Liver (tissue), 9 donors: ENCODE results near the gene P3H2. TPM values are rescaled to one million over a fixed set of nuclear protein-coding genes. Genes with fewer than 3 reads are reported as not detected.
A peak's percentile ranks its signal among the peaks of the same experiment; 100 is the strongest.

Experiments used
- DNase-seq: peaks from one replicate; pipeline ENCODE4 v3.0.0-alpha.2; 2017; ENCODE audit warnings: low spot score
- H3K27ac ChIP-seq, 2 donors: one replicate each; pipeline ENCODE4 v1.7.0; 2013; ENCODE audit warnings: inconsistent platforms in 2 of 2, low read length in 2 of 2, control low read depth in 1 of 2, low read depth in 1 of 2, mild to moderate bottlenecking in 1 of 2
- H3K27me3 ChIP-seq, 4 donors: one replicate each; pipeline versions ENCODE4 v1.6.1 to v1.7.0; 2013; ENCODE audit warnings: low read length in 3 of 4, inconsistent platforms in 1 of 4, mild to moderate bottlenecking in 1 of 4, moderate library complexity in 1 of 4; ENCODE audit not compliant: control insufficient read depth in 4 of 4, insufficient read depth in 4 of 4
- H3K36me3 ChIP-seq, 4 donors: one replicate each; pipeline versions ENCODE4 v1.6.1 to v1.7.0; 2013; ENCODE audit warnings: low read length in 3 of 4, mild to moderate bottlenecking in 3 of 4, low read depth in 1 of 4, moderate library complexity in 1 of 4; ENCODE audit not compliant: control insufficient read depth in 4 of 4, insufficient read depth in 3 of 4
- H3K4me1 ChIP-seq, 4 donors: one replicate each; pipeline versions ENCODE4 v1.6.1 to v1.7.0; 2013; ENCODE audit warnings: low read length in 3 of 4, mild to moderate bottlenecking in 3 of 4, moderate library complexity in 1 of 4; ENCODE audit not compliant: control insufficient read depth in 4 of 4, insufficient read depth in 4 of 4
- H3K4me3 ChIP-seq, 3 donors: one replicate each; pipeline versions ENCODE4 v1.6.1 to v1.7.0; 2013; ENCODE audit warnings: low read length in 3 of 3, control low read depth in 1 of 3, low read depth in 1 of 3, mild to moderate bottlenecking in 1 of 3
- H3K9ac ChIP-seq, 2 donors: one replicate each; pipeline ENCODE4 v1.7.0; 2013; ENCODE audit warnings: low read length in 2 of 2, mild to moderate bottlenecking in 2 of 2, moderate library complexity in 2 of 2, control low read depth in 1 of 2, low read depth in 1 of 2
- H3K9me3 ChIP-seq, 4 donors: one replicate each; pipeline versions ENCODE4 v1.6.1 to v1.7.0; 2013; ENCODE audit warnings: low read length in 3 of 4; ENCODE audit not compliant: control insufficient read depth in 4 of 4
- EGR1 ChIP-seq, 2 donors: IDR thresholded peaks; 2 replicates each; pipeline ENCODE4 v1.6.1; 2016 to 2018; ENCODE audit warnings: antibody characterized with exemption in 2 of 2, low read depth in 2 of 2
- FOXA1 ChIP-seq: IDR thresholded peaks from 2 replicates; pipeline ENCODE4 v1.6.1; 2016; ENCODE audit warnings: antibody characterized with exemption
- FOXA2 ChIP-seq: IDR thresholded peaks from 2 replicates; pipeline ENCODE4 v1.6.1; 2016; ENCODE audit warnings: antibody characterized with exemption
- GABPA ChIP-seq, 2 donors: IDR thresholded peaks in 1 of 2; conservative IDR thresholded peaks in 1 of 2; 2 replicates each; pipeline ENCODE4 v1.6.1; 2016; ENCODE audit warnings: antibody characterized with exemption in 2 of 2, mild to moderate bottlenecking in 1 of 2, moderate library complexity in 1 of 2
- HNF4A ChIP-seq, 2 donors: conservative IDR thresholded peaks; 2 replicates each; pipeline ENCODE4 v1.6.1; 2016; ENCODE audit warnings: antibody characterized with exemption in 2 of 2, mild to moderate bottlenecking in 2 of 2
- HNF4G ChIP-seq: IDR thresholded peaks from 2 replicates; pipeline ENCODE4 v1.6.1; 2016; ENCODE audit warnings: antibody characterized with exemption
- JUND ChIP-seq, 2 donors: IDR thresholded peaks; 2 replicates each; pipeline ENCODE4 v1.6.1; 2016; ENCODE audit warnings: antibody characterized with exemption in 2 of 2
- MAX ChIP-seq: IDR thresholded peaks from 2 replicates; pipeline ENCODE4 v1.6.1; 2016; ENCODE audit warnings: antibody characterized with exemption
- NR2F2 ChIP-seq: IDR thresholded peaks from 2 replicates; pipeline ENCODE4 v1.6.1; 2016; ENCODE audit warnings: antibody characterized with exemption
- RAD21 ChIP-seq, 2 donors: IDR thresholded peaks; 2 replicates each; pipeline ENCODE4 v1.6.1; 2016; ENCODE audit warnings: antibody characterized with exemption in 2 of 2, mild to moderate bottlenecking in 2 of 2
- RXRA ChIP-seq, 2 donors: IDR thresholded peaks; 2 replicates each; pipeline ENCODE4 v1.6.1; 2017 to 2018; ENCODE audit warnings: antibody characterized with exemption in 2 of 2, mild to moderate bottlenecking in 1 of 2
- SP1 ChIP-seq: IDR thresholded peaks from 2 replicates; pipeline ENCODE4 v1.6.1; 2018; ENCODE audit warnings: antibody characterized with exemption, mild to moderate bottlenecking
- TAF1 ChIP-seq: conservative IDR thresholded peaks from 2 replicates; pipeline ENCODE4 v1.6.1; 2016; ENCODE audit warnings: antibody characterized with exemption, mild to moderate bottlenecking
- YY1 ChIP-seq: IDR thresholded peaks from 2 replicates; pipeline ENCODE4 v1.6.1; 2016; ENCODE audit warnings: antibody characterized with exemption, mild to moderate bottlenecking
- WGBS: extraction: QIAGEN DNeasy Blood & Tissue Kit; methylation state at CpG from one replicate; pipeline ENCODE4 v1.1.7; 2013; 5-methylcytosine and 5-hydroxymethylcytosine counted together
- polyA plus RNA-seq, 2 donors: library from polyadenylated mRNA; stranded (reverse) in 1 of 2; unstranded in 1 of 2; fragments of 200-250 nt in 1 of 2; fragments of >200 nt in 1 of 2; fragmentation: Nextera tagmentation in 1 of 2; extraction: Ambion mirVana in 1 of 2; gene quantifications; one replicate each; pipeline versions ENCODE4 v1.2.1 to v1.2.3, GENCODE V29; 2013 to 2015
- total RNA-seq, 2 donors: library from RNA; depleted of rRNA; stranded (reverse); fragments of >200 nt; gene quantifications; one replicate each; pipeline ENCODE4 v1.2.3, GENCODE V29; 2014
- TF ChIP-seq, protein P1 (sequence below): fragments of 150-350 bp; IDR thresholded peaks from 2 replicates; pipeline ENCODE4 v1.5.1; 2017; ENCODE audit warnings: improper control_type of control experiment, low read depth, low read length; ENCODE audit not compliant: missing input control
- TF ChIP-seq, protein P2 (sequence below): IDR thresholded peaks from 2 replicates; pipeline ENCODE4 v1.6.1; 2016; ENCODE audit warnings: antibody characterized with exemption
- TF ChIP-seq, protein P3 (sequence below): IDR thresholded peaks from 2 replicates; pipeline ENCODE4 v1.6.1; 2016; ENCODE audit warnings: antibody characterized with exemption, mild to moderate bottlenecking
- donor health status: healthy.
- donor health status: healthy.
- donor health status: healthy.
- donor health status: healthy.
- donor health status: healthy.

The P3H2 gene
- total and polyA plus RNA-seq, 4 donors: 1.9 to 6.9 (median 4.1) TPM

- Histone ChIP-seq H3K27me3 (no peaks in the 10 kb centered on the region), H3K4me1 (peaks cover 0 to 1% (median 0%) of the 10 kb centered on the region in 4 donors), H3K9me3 (no peaks in the 10 kb centered on the region), H3K9ac (no peak overlapping the region), H3K27ac (peak overlapping the region; percentile 14 to 20), H3K4me3 (no peak overlapping the region), H3K36me3 (no peaks in the 10 kb centered on the region)
- no peak for TF ChIP-seq NR2F2
- TF ChIP-seq, protein P1, sequence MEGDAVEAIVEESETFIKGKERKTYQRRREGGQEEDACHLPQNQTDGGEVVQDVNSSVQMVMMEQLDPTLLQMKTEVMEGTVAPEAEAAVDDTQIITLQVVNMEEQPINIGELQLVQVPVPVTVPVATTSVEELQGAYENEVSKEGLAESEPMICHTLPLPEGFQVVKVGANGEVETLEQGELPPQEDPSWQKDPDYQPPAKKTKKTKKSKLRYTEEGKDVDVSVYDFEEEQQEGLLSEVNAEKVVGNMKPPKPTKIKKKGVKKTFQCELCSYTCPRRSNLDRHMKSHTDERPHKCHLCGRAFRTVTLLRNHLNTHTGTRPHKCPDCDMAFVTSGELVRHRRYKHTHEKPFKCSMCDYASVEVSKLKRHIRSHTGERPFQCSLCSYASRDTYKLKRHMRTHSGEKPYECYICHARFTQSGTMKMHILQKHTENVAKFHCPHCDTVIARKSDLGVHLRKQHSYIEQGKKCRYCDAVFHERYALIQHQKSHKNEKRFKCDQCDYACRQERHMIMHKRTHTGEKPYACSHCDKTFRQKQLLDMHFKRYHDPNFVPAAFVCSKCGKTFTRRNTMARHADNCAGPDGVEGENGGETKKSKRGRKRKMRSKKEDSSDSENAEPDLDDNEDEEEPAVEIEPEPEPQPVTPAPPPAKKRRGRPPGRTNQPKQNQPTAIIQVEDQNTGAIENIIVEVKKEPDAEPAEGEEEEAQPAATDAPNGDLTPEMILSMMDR: no peak
- no peak for TF ChIP-seq HNF4A (conservative IDR thresholded peaks at IDR 0.05)
- TF ChIP-seq, protein P2, sequence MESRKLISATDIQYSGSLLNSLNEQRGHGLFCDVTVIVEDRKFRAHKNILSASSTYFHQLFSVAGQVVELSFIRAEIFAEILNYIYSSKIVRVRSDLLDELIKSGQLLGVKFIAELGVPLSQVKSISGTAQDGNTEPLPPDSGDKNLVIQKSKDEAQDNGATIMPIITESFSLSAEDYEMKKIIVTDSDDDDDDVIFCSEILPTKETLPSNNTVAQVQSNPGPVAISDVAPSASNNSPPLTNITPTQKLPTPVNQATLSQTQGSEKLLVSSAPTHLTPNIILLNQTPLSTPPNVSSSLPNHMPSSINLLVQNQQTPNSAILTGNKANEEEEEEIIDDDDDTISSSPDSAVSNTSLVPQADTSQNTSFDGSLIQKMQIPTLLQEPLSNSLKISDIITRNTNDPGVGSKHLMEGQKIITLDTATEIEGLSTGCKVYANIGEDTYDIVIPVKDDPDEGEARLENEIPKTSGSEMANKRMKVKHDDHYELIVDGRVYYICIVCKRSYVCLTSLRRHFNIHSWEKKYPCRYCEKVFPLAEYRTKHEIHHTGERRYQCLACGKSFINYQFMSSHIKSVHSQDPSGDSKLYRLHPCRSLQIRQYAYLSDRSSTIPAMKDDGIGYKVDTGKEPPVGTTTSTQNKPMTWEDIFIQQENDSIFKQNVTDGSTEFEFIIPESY: no peak
- TF ChIP-seq RXRA (IDR thresholded peaks at IDR 0.05): no peak
- no peak for TF ChIP-seq JUND (IDR thresholded peaks at IDR 0.05)
- no peak for TF ChIP-seq GABPA (IDR thresholded peaks at IDR 0.05 in 1 of 2, conservative IDR thresholded peaks at IDR 0.05 in 1 of 2)
- no peak for TF ChIP-seq TAF1
- TF ChIP-seq, protein P3, sequence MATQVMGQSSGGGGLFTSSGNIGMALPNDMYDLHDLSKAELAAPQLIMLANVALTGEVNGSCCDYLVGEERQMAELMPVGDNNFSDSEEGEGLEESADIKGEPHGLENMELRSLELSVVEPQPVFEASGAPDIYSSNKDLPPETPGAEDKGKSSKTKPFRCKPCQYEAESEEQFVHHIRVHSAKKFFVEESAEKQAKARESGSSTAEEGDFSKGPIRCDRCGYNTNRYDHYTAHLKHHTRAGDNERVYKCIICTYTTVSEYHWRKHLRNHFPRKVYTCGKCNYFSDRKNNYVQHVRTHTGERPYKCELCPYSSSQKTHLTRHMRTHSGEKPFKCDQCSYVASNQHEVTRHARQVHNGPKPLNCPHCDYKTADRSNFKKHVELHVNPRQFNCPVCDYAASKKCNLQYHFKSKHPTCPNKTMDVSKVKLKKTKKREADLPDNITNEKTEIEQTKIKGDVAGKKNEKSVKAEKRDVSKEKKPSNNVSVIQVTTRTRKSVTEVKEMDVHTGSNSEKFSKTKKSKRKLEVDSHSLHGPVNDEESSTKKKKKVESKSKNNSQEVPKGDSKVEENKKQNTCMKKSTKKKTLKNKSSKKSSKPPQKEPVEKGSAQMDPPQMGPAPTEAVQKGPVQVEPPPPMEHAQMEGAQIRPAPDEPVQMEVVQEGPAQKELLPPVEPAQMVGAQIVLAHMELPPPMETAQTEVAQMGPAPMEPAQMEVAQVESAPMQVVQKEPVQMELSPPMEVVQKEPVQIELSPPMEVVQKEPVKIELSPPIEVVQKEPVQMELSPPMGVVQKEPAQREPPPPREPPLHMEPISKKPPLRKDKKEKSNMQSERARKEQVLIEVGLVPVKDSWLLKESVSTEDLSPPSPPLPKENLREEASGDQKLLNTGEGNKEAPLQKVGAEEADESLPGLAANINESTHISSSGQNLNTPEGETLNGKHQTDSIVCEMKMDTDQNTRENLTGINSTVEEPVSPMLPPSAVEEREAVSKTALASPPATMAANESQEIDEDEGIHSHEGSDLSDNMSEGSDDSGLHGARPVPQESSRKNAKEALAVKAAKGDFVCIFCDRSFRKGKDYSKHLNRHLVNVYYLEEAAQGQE: no peak
- TF ChIP-seq SP1: no peak
- no peak for TF ChIP-seq FOXA1
- no peak for TF ChIP-seq EGR1 (IDR thresholded peaks at IDR 0.05; ENCODE audit: low read depth in 2 of 2)
- TF ChIP-seq RAD21 (IDR thresholded peaks at IDR 0.05): no peak
- 56% methylated on average over 6 of the region's 6 CpGs for WGBS
- no peak for DNase-seq
These were observed 11.9 kb downstream of the P3H2 start for GRCh38 chr3:190108804-190109203.

- Histone ChIP-seq H3K9ac (no peak overlapping the region), H3K4me3 (no peak overlapping the region), H3K27me3 (no peaks in the 10 kb centered on the region), H3K9me3 (no peaks in the 10 kb centered on the region), H3K4me1 (peaks cover 0 to 1% (median 0%) of the 10 kb centered on the region in 4 donors), H3K36me3 (no peaks in the 10 kb centered on the region), H3K27ac (no peak overlapping the region)
- no peak for DNase-seq
- TF ChIP-seq EGR1 (IDR thresholded peaks at IDR 0.05; ENCODE audit: low read depth in 2 of 2): no peak
- no peak for TF ChIP-seq SP1
- TF ChIP-seq RXRA (IDR thresholded peaks at IDR 0.05): no peak
- TF ChIP-seq JUND (IDR thresholded peaks at IDR 0.05): no peak
- TF ChIP-seq FOXA1: no peak
- TF ChIP-seq TAF1: no peak
- TF ChIP-seq YY1: no peak
- no peak for TF ChIP-seq MAX
- no peak for TF ChIP-seq FOXA2
- no peak for TF ChIP-seq HNF4A (conservative IDR thresholded peaks at IDR 0.05)
- no peak for TF ChIP-seq HNF4G
- TF ChIP-seq, protein P2: no peak
- no peak for TF ChIP-seq NR2F2
- WGBS: 45% methylated on average over 1 of the region's 1 CpG
These were observed 14.8 kb downstream of the P3H2 start for GRCh38 chr3:190105876-190106275.
